CD4-positive, alpha-beta T cell treated with Interleukin-12 subunit alpha and Interleukin-12 subunit beta, for 1 hour (primary cell): Measurements from ENCODE around the gene DHCR24.

Experiments used
- DNase-seq: peaks from one replicate; pipeline ENCODE4 v3.0.0-alpha.2; 2020

The DHCR24 gene

GRCh38 chr1:54864460-54865208 lies 22.4 kb downstream of the DHCR24 start:
- no peak for DNase-seq

- no peak for DNase-seq
Measured at GRCh38 chr1:54863267-54863665, 23.7 kb downstream of the DHCR24 start.

GRCh38 chr1:54861070-54861761 lies 25.8 kb downstream of the DHCR24 start:
- no peak for DNase-seq

- DNase-seq, result no peak
Measured at GRCh38 chr1:54859700-54860391, 27.1 kb downstream of the DHCR24 start.

GRCh38 chr1:54857746-54858561 lies 29.0 kb downstream of the DHCR24 start:
- no peak for DNase-seq

GRCh38 chr1:54857141-54857540 lies 29.9 kb downstream of the DHCR24 start:
- DNase-seq, result no peak

GRCh38 chr1:54854381-54855020 lies 32.5 kb downstream of the DHCR24 start:
- no peak for DNase-seq

- no peak for DNase-seq
Measured at GRCh38 chr1:54853793-54854370, 33.1 kb downstream of the DHCR24 start.

- no peak for DNase-seq
Measured at GRCh38 chr1:54853096-54853792, 33.8 kb downstream of the DHCR24 start.

GRCh38 chr1:54851936-54852524 lies 35.0 kb downstream of the DHCR24 start:
- no peak for DNase-seq

- DNase-seq, result no peak
Measured at GRCh38 chr1:54851406-54851805, 35.6 kb downstream of the DHCR24 start.

GRCh38 chr1:54850737-54851136 lies 36.3 kb downstream of the DHCR24 start:
- no peak for DNase-seq

- DNase-seq, result no peak
Measured at GRCh38 chr1:54850069-54850730, 36.8 kb downstream of the DHCR24 start.

- DNase-seq, result no peak
Measured at GRCh38 chr1:54849219-54850068, 37.6 kb downstream of the DHCR24 start.

- DNase-seq, result no peak
Measured at GRCh38 chr1:54848134-54848948, 38.7 kb downstream of the DHCR24 start.

GRCh38 chr1:54846716-54847284 lies 40.2 kb downstream of the DHCR24 start:
- no peak for DNase-seq

GRCh38 chr1:54846301-54846700 lies 40.7 kb downstream of the DHCR24 start:
- no peak for DNase-seq

GRCh38 chr1:54845772-54846171 lies 41.2 kb downstream of the DHCR24 start:
- DNase-seq, result no peak
